Left ventricle myocardium inferior (tissue), 1 donor: ENCODE measurements around the gene GPR42. TPM values are rescaled to one million over a fixed set of nuclear protein-coding genes. Genes with fewer than 3 reads are reported as not detected.

ENCODE experiments used
- DNase-seq: peaks from one replicate; pipeline ENCODE4 v3.0.0-alpha.2; 2020
- H3K27ac ChIP-seq: fragments of 200-600 bp; replicated peaks from 2 replicates; pipeline ENCODE4 v1.8.0; 2021
- H3K27me3 ChIP-seq: fragments of 200-600 bp; 2 replicates; pipeline ENCODE4 v1.8.0; 2021; ENCODE audit warnings: low read depth
- H3K36me3 ChIP-seq: fragments of 200-600 bp; 2 replicates; pipeline ENCODE4 v1.8.0; 2021
- H3K4me1 ChIP-seq: fragments of 200-600 bp; 2 replicates; pipeline ENCODE4 v1.8.0; 2021
- H3K4me3 ChIP-seq: fragments of 200-600 bp; 2 replicates; pipeline ENCODE4 v1.8.0; 2021; ENCODE audit warnings: mild to moderate bottlenecking, moderate library complexity
- H3K9me3 ChIP-seq: fragments of 200-600 bp; replicated peaks from 2 replicates; pipeline ENCODE4 v1.8.0; 2021
- intact Hi-C: fragments of 100-400 bp; cut with micrococcal nuclease; formaldehyde crosslinking; loops from one replicate; pipeline ENCODE4 v1.11.0; 2022
- total RNA-seq: library from RNA; stranded (reverse); fragmentation: NEBNext Ultra II Directional; extraction: Animal tissue kit (Norgen Biotek cat#: 25700); gene quantifications from one replicate; pipeline ENCODE4 v1.2.1, GENCODE V29; 2021
- TF ChIP-seq, protein P1 (sequence below): fragments of 200-600 bp; IDR thresholded peaks from 2 replicates; pipeline ENCODE4 v1.8.0; 2021; ENCODE audit warnings: antibody characterized with exemption, mild to moderate bottlenecking, borderline replicate concordance
- donor health status: DM: no; HTN: yes; CAD: no; lungs with severe emphysema.

Gene GPR42
- total RNA-seq, 1 donor from 2014 or later = not detected

DNA sequence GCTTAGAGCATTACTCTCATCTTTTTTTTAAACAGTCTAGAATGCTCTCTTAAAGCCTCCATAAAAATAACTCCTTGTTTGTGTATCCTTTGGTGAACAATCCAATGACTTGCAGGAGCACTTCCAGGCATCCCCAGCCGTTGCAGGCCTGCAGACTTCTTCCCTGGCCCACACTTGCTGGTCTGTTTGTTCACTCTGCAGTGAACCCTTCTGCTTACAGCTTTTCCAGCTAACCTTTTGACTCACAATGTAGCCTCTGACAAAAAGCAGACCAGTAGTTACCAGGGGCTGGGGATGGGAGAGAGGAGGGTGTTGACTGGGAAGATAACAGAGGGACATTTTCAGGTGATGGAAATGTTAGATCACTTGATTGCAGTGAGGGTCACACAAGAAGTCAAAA is 9.1 kb downstream of the GPR42 start:
- Histone ChIP-seq H3K27me3 (peaks cover 17% of the 10 kb centered on the region), H3K4me3 (no peak overlapping the region), H3K4me1 (peaks cover 12% of the 10 kb centered on the region), H3K9me3 (peaks cover under 1% of the 10 kb centered on the region), H3K36me3 (no peaks in the 10 kb centered on the region), H3K27ac (peak overlapping the region; percentile 34)
- intact Hi-C loops = no loop called here
- DNase-seq = no peak
- TF ChIP-seq, protein P1, sequence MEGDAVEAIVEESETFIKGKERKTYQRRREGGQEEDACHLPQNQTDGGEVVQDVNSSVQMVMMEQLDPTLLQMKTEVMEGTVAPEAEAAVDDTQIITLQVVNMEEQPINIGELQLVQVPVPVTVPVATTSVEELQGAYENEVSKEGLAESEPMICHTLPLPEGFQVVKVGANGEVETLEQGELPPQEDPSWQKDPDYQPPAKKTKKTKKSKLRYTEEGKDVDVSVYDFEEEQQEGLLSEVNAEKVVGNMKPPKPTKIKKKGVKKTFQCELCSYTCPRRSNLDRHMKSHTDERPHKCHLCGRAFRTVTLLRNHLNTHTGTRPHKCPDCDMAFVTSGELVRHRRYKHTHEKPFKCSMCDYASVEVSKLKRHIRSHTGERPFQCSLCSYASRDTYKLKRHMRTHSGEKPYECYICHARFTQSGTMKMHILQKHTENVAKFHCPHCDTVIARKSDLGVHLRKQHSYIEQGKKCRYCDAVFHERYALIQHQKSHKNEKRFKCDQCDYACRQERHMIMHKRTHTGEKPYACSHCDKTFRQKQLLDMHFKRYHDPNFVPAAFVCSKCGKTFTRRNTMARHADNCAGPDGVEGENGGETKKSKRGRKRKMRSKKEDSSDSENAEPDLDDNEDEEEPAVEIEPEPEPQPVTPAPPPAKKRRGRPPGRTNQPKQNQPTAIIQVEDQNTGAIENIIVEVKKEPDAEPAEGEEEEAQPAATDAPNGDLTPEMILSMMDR = no peak

DNA sequence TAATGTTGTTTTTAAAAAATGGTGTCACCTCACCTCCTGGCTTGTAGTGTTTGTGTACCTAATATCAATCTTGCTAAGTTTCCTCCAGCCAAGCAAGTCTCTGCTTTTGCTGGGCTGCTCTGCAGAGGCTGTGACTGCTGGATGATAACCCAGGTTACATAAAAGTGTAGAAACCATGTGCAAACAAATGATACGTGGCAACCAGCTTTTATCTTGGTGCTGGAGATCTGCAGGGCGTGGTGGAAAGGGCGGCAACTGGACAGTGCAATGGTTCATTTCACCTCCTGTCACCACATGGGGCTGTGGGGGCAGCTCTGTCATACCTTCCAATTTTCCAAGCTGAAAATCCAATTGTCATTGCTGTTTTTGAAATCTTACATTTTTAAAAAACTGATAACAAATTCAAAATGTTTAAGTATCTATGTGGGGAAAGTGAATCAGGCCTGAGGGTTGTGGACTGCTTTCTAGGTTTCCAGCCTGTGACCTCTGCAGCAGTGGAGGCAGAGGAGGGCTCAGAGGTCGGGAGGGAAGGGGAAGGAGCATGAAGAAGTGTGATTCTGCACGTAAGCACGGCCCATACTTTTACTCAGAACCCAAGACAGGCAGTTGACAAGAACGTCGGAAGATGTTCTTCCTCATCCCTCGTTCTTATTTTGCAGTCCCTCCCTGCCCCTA is 9.7 kb downstream of the GPR42 start:
- H3K4me1 ChIP-seq = peaks cover 12% of the 10 kb centered on the region
- no peak for DNase-seq
- intact Hi-C loops = no loop called here
- H3K9me3 ChIP-seq = peaks cover 6% of the 10 kb centered on the region
- TF ChIP-seq, protein P1 = no peak
- no peaks in the 10 kb centered on the region for H3K36me3 ChIP-seq
- H3K27me3 ChIP-seq = peaks cover 15% of the 10 kb centered on the region
- no peak overlapping the region for H3K4me3 ChIP-seq
- peak overlapping the region; percentile 34 for H3K27ac ChIP-seq

DNA sequence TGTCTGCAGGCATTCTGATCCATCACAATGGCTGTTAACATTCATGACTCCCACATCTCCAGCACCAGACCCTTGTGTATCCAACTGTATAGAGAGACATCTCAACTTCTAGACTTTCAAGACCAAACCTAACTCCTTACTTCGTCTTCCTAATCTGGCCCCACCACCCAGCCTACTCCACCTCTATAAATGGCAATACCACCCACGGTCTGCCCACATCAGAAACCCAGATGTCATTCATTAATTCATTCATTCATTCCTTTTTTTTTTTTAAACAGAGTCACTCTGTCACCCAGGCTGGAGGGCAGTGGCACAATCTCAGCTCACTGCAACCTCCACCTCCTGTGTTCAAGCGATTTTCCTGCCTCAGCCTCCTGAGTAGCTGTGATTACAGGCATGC is 10.4 kb downstream of the GPR42 start:
- DNase-seq = no peak
- Histone ChIP-seq H3K27ac (no peak overlapping the region), H3K4me3 (no peak overlapping the region), H3K27me3 (peaks cover 11% of the 10 kb centered on the region), H3K9me3 (peaks cover 13% of the 10 kb centered on the region), H3K36me3 (no peaks in the 10 kb centered on the region), H3K4me1 (peaks cover 12% of the 10 kb centered on the region)
- intact Hi-C loops = no loop called here
- TF ChIP-seq, protein P1 = no peak

DNA sequence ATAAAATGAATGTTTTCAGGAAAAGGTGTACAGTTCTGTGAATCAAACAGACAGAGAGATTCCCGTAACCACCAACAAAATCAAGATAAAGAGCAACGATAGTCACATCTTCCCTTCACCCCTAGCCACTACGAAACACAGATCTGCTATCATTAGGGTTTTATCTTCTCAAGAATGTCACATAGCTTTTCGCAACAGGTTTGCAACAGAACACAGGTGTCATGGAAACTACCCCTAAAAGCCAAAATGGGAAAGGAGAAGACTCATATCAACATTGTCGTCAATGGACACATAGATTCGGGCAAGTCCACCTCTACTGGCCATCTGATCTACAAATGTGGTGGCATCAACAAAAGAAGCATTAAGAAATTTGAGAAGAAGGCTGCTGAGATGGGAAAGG is 11.1 kb downstream of the GPR42 start:
- intact Hi-C loops = no loop called here
- DNase-seq = no peak
- Histone ChIP-seq H3K27ac (no peak overlapping the region), H3K4me3 (no peak overlapping the region), H3K36me3 (no peaks in the 10 kb centered on the region), H3K27me3 (peaks cover 11% of the 10 kb centered on the region), H3K9me3 (peaks cover 17% of the 10 kb centered on the region), H3K4me1 (peaks cover 12% of the 10 kb centered on the region)
- TF ChIP-seq, protein P1 = no peak

DNA sequence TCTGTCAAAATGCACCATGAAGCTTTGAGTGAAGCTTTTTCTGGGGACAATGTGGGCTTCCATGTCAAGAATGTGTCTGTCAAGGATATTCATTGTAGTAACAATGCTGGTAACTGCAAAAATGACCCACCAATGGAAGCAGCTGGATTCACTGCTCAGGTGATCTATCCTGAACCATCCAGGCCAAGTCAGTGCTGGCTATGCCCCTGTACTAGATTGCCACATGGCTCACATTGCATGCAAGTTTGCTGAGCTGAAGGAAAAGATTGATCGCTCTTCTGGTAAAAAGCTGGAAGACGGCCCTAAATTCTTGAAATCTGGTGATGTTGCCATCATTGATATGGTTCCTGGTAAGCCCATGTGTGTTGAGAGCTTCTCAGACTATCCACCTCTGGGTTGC is 12.7 kb downstream of the GPR42 start:
- intact Hi-C loops = no loop called here
- peaks cover 17% of the 10 kb centered on the region for H3K9me3 ChIP-seq
- peaks cover 11% of the 10 kb centered on the region for H3K27me3 ChIP-seq
- peaks cover 12% of the 10 kb centered on the region for H3K4me1 ChIP-seq
- TF ChIP-seq, protein P1 = no peak
- no peak overlapping the region for H3K4me3 ChIP-seq
- no peak overlapping the region for H3K27ac ChIP-seq
- no peak for DNase-seq
- H3K36me3 ChIP-seq = no peaks in the 10 kb centered on the region
